ENCODE measurements around the gene DIABLO. TPM values are rescaled to one million over a fixed set of nuclear protein-coding genes. Genes with fewer than 3 reads are reported as not detected.

Gene DIABLO
- total RNA-seq, 1 experiment from 2014 or later = 97.6 TPM

- Histone ChIP-seq H3K4me2 (ENCODE audit: low read length) (no peak overlapping the region), H4K20me1 (ENCODE audit: low read length) (peaks cover 12% of the 10 kb centered on the region; the same call in 1 of the 2 replicates), H3K27me3 (ENCODE audit: low read length) (no peaks in the 10 kb centered on the region), H2AFZ (ENCODE audit: low read length) (no peak overlapping the region), H3K79me2 (ENCODE audit: low read length) (no peaks in the 10 kb centered on the region), H3F3A (ENCODE audit: low read length, unreplicated experiment) (no peaks in the 10 kb centered on the region), H3K9me2 (replicated peaks; ENCODE audit: low read length) (no peaks in the 10 kb centered on the region), H3K27ac (ENCODE audit: low read length) (no peak overlapping the region), H3K36me3 (ENCODE audit: low read depth, low read length) (peaks cover 38% of the 10 kb centered on the region), H3K9me3 (ENCODE audit: low read length) (no peaks in the 10 kb centered on the region), H3K9ac (ENCODE audit: low read length) (no peak overlapping the region), H3K4me3 (ENCODE audit: low read length) (no peak overlapping the region), H3K4me1 (ENCODE audit: insufficient read depth, low read length) (no peaks in the 10 kb centered on the region)
- DNase-seq = no peak
- ChIA-PET CTCF (no interaction called here), POLR2A (ENCODE audit: unreplicated experiment) (interaction anchor here (0.5 kb wide), 1 partner anchor 1916 kb away, joined by 10 read pairs; the partner anchor contains the start of gene RNU4-2)
- no peak for ATAC-seq
- intact Hi-C loops (cut with micrococcal nuclease) = no loop called here
- TF ChIP-seq EZH2phosphoT487 (IDR thresholded peaks at IDR 0.05; ENCODE audit: borderline replicate concordance, low read length) = no peak
- TF ChIP-seq EZH2 (IDR thresholded peaks at IDR 0.05; ENCODE audit: low read length, unreplicated experiment) = no peak
- no peak for TF ChIP-seq CTCF (conservative IDR thresholded peaks at IDR 0.05; ENCODE audit: low read depth, low read length)
- BruUV-seq (replicated peaks) = no TSS peak
Measured at GRCh38 chr12:122207391-122207790, 18.5 kb downstream of the DIABLO start.

GRCh38 chr12:122206976-122207375 is 18.9 kb downstream of the DIABLO start:
- H3K9ac ChIP-seq (ENCODE audit: low read length) = no peak overlapping the region

More at GRCh38 chr12:122206976-122207375, 18.9 kb downstream of the DIABLO start:
- BruUV-seq (replicated peaks) = no TSS peak
- peaks cover 12% of the 10 kb centered on the region; the same call in 1 of the 2 replicates for H4K20me1 ChIP-seq (ENCODE audit: low read length)
- no peaks in the 10 kb centered on the region for H3K9me2 ChIP-seq (replicated peaks; ENCODE audit: low read length)
- intact Hi-C loops (cut with micrococcal nuclease) = no loop called here
- no peaks in the 10 kb centered on the region for H3K27me3 ChIP-seq (ENCODE audit: low read length)
- no peak for ATAC-seq
- no peaks in the 10 kb centered on the region for H3K9me3 ChIP-seq (ENCODE audit: low read length)
- no peaks in the 10 kb centered on the region for H3F3A ChIP-seq (ENCODE audit: low read length, unreplicated experiment)
- no peak overlapping the region for H3K4me3 ChIP-seq (ENCODE audit: low read length)
- H2AFZ ChIP-seq (ENCODE audit: low read length) = no peak overlapping the region
- H3K4me1 ChIP-seq (ENCODE audit: insufficient read depth, low read length) = no peaks in the 10 kb centered on the region
- H3K27ac ChIP-seq (ENCODE audit: low read length) = no peak overlapping the region
- no peak overlapping the region for H3K4me2 ChIP-seq (ENCODE audit: low read length)
- H3K79me2 ChIP-seq (ENCODE audit: low read length) = no peaks in the 10 kb centered on the region
- no peak for DNase-seq
- no peak for TF ChIP-seq EZH2phosphoT487 (IDR thresholded peaks at IDR 0.05; ENCODE audit: borderline replicate concordance, low read length)
- TF ChIP-seq EZH2 (IDR thresholded peaks at IDR 0.05; ENCODE audit: low read length, unreplicated experiment) = no peak
- no peak for TF ChIP-seq CTCF (conservative IDR thresholded peaks at IDR 0.05; ENCODE audit: low read depth, low read length)
- ChIA-PET POLR2A (ENCODE audit: unreplicated experiment) (interaction anchor here (0.5 kb wide), 1 partner anchor 1916 kb away, joined by 10 read pairs; the partner anchor contains the start of gene RNU4-2), CTCF (no interaction called here)
- H3K36me3 ChIP-seq (ENCODE audit: low read depth, low read length) = peaks cover 34% of the 10 kb centered on the region

Measured in PC-3 (cell line).